Measurements from ENCODE around the gene KCNJ9.
"Not testable (repeated sequence)": the region's sequence is repeated elsewhere in the genome, so short reads cannot be mapped to it uniquely, and the experiment has no call there.

The KCNJ9 gene

DNA sequence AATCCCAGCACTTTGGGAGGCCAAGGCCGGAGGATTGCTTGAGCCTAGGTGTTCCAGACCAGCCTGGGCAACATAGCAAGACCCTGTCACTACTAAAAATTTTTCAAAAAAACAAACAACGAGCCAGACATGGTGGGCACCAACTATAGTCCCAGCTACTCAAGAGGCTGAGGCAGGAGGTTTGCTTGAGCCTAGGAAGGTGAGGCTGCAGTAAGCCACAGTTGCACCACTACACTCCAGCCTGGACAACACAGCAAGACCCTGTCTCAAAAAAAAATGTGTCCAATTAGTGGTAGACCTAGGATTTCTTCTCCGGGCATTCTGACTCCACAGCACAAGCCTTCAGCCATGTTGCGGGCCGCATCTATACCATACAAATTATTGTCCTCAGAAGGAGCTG, 23.8 kb downstream of the KCNJ9 start:
- no peak for DNase-seq

DNA sequence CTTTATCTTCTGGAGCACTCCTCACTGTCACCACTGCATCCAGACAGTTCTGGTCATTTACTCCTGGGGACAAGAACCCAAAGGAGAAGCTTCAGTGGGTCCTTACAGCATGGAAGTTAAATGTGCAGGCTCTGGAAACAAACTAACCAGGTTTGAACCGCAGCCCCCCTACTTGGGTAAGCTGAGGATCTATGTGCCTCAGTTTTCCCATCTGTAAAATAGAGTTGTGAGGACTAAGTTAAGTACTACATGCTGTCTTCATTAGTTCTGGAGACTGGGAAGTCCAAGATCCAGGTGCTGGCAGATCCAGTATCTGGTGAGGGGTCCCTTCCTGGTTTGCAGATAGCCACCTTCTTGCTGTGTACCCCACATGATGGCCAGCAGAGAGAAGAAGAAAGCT, 26.2 kb downstream of the KCNJ9 start:
- DNase-seq, result no peak

DNA sequence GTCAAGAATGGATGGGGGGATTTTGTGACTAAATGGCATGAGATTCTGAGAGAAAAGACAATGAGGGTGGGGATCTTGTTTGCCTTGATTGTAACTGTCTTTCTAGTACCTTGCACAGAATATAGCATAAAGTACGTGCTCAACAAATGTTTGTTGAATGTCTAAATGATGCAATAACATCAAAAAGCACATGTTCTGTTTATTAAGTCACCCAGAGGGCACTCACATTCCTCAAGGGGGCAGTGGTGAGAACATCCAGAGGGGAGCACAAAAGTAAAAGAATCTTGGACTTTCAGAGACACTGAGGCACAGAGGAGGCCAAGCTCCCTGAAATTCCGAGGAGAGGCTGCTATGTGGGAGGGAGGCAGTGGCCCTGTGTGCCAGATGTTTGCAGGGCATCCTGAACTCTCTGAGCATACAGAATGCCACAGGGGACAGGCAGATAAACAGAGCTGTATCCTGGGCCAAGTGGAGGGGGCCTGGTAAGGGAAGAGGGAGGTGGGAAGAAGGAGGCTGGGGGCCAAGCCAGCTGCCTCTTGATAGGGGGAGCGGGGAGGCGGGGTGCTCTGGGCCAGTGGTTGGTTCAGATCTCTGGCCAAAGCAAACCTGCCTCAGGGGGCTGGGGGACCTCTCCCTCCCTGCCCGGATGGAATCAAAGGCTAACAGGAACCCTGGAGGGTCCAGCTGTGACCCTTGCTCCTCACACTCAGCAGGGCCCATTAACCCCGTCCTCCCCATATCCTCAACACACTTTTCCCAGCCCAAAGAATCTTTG, 27.7 kb downstream of the KCNJ9 start:
- no peak for DNase-seq

DNA sequence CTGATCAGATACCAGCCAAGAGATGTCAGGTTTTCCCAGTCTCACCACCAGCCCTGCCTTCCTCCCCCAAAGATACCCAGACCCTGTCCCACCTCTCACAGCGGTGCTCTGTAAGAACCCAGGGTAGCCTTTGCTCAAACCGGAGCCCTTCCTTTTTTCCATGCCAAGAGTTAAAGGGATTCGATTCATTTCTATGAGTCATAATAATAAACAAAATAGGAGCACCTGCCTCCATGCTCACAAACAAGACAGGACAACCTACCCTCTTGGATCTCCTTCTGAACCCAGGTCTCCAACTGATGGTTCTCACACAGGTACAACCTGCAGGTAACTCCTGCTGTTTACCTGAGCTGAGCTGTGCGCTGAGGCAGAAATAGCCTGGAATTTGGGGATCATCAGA, 28.3 kb downstream of the KCNJ9 start:
- no peak for DNase-seq

DNA sequence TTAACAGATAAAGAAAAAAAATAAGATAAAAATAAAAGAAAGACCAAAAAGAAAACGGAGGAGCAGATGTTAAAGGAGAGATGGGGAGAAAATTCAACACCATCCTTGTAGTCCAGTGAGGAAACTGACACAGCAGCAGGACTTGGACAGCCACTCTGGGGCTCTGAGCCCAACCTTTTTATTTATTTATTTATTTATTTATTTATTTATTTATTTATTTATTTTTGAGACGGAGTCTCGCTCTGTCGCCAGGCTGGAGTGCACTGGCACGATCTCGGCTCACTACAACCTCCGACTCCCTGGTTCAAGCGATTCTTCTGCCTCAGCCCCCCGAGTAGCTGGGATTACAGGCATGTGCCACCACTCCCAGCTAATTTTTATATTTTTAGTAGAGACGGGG, 30.1 kb downstream of the KCNJ9 start:
- DNase-seq, result not testable (repeated sequence)

DNA sequence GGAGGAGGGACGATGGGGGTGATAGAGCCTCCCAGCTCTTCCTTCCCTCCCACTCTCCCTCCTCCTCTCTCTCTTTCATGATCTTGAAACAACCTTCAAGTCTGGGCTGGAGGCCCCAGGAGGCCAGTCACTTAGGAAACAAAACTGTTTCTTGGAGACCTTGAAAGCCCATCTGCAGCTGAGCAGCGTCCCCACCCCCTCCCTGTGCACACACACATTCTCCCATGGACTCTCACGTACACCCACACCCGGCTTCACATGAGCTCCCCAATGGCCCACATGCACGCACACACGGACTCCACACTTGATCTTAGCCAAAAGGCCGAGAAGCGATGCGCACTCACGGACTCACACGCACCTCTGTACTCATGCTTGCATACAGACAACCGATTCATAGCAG, 31.0 kb downstream of the KCNJ9 start:
- no peak for DNase-seq

DNA sequence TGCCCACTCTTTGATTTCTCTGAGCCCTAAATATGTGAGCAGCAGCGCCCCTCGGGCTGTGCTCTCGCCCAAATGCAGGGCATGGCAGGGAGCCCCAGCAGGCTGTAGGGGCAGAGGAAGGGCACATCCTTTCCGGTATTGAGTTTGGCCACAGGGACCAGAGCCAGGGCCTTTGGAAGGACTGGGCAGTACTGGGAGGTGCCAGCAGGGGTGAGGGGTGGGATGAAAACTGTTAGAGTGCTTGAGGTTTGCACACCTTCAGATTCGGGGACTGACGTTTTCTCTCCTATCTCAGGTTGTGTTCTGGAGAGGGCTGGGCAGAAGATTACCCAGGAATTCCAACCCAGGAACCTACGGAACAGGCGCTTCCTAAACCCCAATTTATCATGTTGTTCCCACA, 32.1 kb downstream of the KCNJ9 start:
- DNase-seq, result no peak

DNA sequence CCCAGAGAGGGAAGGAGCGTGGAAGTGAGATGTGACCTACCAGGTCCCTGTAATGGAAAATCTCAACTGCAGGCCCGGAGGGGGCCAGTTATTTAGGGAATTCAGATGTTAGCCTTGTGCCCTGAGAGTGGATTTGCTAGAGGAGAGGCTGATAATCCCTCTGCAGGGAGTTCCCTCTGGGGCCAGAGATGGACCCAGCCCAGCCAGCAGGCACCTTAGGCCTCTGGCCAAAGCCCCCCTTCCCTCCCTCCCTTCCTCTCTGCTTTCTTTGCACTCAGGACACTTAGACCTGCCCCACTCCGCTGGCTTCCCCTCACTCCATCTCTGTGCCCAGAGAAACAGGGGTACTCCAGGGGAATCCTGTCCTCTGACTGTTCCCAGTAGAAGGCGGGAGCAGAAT, 32.7 kb downstream of the KCNJ9 start:
- DNase-seq, result no peak

DNA sequence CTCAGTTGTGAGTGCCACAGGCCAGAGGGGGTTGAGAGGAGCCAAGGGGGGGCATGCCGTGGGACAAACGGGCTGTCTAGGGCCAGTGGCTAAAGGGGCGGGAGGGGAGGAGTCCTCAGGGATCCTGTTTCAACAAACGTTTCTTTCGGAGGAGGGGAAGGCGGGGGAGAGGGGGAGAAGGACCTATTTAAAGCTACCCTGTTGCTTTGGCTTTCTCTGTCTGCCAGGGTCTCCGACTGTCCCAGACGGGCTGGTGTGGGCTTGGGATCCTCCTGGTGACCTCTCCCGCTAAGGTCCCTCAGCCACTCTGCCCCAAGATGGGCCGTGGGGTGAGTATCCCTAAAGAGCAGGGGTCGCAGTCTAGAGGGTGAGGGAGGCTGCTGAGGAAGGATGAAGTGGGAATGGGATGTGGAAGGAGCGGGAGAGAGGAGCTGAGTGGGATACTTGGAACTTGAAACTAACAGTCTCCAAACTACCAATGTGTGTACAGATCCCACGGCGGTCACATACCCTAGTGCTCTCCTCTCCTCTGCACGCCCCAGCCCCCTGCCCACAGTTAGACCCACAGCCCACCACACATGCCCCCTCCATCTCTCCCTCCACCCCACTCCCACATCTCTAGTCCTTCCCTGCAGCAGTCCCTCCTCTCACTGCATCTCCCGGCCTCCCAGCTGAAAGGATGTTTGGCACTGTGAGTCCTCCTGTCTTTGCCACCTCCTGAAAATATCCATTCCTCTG, 34.4 kb downstream of the KCNJ9 start, which contains the start of gene ATP1A2:
TSS of gene ATP1A2 (plus strand) at position 215 of the 738 bp plus-strand sequence. CDS start at position 318, 103 bp downstream.
- no peak for DNase-seq

DNA sequence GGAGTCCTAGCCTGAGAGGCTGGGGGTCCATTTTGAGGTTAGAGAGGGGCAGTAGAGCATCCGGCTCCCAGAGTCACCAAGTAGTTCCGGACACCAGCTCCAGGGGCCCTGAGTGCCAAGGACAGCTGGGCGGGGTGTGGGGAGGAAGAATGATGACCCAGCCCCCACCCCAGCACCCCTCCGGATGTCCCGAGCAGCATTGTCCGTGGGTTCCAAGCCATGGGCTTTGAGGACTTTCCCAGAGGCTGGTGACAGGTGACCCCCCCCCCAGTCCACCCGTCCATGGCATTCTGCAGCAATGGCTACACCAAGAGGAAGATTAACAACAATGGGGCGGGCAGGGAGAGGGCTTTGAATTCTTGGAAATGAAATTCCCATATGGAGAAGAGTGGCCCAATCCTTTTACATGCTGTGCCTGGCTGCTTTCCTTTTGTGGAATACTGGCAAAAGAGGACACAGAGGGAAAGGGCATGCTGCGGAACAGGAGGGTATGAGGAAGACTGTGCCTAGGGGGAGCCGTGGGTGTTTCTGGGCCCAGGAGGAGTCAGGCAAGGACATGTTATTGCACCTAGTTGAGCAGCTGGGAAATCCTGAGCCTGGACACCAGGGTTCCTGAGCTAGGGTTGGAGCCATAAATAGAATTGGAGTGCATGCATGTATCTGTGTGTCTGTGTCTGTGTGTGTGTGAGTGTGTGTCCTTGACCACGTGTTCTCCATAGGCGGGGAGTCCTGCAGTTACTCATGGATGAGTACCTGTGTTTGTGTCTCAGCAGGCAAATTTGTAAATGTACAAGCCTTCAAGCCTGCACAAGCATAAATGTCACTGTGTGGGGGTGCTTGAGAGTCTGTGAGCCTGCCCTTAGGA, 35.2 kb downstream of the KCNJ9 start:
- DNase-seq, result no peak

DNA sequence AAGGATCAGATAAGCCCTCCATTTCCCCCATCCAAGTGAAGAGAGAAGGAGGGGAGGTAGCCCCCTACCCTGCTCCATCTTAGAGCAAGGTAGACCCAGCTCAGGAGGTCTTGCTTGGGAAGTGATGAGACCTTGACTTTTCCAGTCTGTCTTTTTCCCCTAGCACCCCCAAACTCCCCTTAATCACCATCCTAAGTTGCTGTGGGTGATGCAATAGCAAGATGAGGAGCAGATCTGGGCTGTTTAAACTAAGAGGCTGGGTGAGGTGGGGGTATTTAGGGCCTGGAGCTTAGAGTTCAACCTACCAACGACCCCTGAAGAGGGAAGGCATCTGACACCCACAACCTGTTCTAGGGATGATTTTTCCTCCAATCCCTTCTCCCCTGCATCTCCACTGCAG, 36.0 kb downstream of the KCNJ9 start:
- DNase-seq, result no peak

DNA sequence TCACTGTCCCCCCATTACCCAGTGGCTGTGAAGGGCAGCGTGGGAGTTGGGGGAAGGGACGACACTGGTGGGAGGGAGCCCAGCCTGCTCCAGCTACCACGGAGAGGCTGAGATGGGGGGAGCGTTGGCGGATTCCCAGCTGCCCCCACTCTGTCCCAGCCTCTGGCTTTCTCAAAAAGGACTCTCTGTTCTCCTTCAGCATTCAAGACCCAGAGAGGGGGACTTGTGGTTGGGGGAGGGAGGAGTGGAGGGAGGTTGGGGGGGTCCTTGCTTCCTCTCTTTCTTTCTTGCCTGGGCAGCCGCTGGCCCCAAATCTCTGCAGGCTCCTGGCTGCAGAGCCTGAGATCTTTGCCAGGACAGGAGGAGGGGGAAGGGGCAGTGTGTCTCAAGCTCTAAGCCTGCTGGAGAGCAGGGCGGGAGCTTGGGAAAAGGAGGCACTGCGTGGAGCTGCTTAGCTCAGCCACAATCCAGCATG, 36.4 kb downstream of the KCNJ9 start:
- no peak for DNase-seq

DNA sequence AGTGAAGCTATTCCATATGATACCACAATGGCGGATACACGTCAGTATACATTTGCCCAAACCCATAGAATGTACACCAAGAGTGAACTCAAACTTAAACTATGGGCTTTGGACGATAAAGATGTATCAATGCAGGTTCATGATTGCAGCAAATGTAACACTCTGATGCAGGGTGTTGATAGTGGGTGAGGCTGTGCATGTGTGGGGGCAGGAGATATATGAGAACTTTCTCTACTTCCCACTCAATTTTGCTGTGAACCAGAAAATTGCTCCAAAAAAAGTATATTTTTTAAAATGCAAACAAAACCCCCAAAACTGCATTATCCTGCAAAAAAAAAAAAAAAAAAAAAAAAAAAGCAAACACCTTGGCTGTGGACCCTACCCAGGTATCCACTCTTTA, 37.6 kb downstream of the KCNJ9 start:
- no peak for DNase-seq

DNA sequence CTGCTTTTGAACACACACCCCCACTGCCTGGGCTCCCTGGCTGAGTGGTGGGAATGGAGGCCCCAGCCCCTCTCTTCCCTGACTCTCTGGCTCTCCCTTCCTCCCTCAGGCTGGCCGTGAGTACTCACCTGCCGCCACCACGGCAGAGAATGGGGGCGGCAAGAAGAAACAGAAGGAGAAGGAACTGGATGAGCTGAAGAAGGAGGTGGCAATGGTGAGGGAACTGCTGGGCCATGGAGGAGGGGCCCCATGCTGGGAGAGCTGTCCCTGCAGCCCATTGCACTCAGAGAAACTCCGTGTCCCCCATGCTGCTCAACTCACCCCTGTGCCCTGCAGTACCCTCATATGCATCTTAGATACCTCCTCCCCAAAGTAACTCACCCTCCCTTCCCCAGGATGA, 39.5 kb downstream of the KCNJ9 start:
- no peak for DNase-seq

DNA sequence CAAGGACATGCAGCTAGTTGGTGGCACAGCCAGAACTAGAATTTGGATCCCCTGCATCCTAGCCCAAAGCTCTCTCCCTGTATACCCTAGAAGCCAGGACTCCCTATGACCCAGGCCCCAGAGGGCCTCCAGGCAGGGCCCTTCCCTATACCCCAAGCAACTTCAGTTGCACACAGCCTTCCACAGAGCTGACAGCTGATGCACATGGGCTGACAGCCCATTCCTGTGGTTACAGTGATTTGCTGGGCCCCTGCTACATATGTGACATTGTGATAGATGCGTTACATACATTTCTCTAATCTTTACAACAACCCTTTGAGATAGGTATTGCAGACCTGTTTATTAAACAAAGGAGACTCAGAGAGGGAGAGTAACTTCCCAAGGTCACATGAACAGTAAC, 40.0 kb downstream of the KCNJ9 start:
- no peak for DNase-seq

DNA sequence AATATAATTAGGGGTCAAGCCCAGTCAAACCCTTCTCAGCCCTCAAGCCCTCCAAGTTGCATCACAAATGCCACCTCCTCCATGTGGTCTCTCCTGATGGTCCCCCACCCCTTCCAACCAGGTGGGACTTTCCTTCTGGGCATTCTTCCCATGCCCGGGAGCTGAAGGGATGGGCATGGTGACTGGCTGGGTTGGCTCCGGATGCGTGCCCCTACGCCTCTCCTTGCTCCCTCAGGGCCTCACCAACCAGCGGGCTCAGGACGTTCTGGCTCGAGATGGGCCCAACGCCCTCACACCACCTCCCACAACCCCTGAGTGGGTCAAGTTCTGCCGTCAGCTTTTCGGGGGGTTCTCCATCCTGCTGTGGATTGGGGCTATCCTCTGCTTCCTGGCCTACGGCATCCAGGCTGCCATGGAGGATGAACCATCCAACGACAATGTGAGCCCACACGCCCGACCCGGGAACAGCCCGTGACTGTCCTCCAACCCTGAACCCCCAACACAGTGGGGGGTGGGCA, 41.7 kb downstream of the KCNJ9 start:
- DNase-seq, result no peak

DNA sequence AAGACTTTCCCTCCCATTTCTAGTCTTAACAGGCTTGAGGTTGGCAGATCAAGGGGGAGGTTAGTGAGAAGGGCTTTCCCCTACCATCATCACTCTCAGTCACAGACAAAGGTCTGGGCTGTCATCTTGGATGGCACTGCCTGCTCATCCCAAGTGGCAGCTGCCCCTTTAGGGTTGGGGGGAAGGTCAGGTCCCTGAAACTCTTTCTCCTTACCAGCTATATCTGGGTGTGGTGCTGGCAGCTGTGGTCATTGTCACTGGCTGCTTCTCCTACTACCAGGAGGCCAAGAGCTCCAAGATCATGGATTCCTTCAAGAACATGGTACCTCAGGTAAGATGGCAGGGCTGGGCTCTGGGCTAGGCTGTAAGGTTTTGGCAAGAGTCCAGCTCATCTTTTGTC, 42.4 kb downstream of the KCNJ9 start:
- DNase-seq, result no peak

DNA sequence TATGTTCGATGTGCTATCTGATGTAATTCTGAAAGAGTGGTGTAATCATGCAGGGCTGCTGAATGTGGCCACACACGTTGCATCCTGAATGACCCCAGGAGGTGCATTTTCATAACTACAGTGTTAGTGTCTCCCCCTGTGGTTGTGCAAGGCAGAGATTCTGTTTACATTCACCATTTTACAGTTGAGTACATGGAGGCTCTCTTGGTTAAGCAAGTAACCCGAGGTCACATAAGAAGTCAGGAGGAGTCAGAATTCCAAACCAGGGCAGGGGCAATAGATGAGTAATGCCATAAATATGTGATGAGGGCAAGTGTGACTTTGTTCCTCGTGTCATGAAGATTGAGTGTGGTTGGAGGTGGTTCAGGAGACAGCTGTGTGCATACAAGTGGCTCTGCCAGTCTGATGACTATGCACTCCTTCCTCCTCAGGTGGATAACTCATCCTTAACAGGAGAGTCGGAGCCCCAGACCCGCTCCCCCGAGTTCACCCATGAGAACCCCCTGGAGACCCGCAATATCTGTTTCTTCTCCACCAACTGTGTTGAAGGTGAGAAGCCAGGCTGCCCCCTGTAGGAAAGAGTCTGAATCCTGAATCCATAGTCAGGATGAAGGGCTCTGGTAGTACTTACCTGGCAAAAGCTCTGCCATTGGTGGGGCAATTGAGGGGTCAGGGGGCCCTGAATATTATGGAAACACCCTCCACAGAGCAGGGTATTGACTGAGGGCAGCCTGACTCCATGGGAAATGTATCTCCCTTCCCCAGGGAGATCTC, 43.6 kb downstream of the KCNJ9 start:
- no peak for DNase-seq

DNA sequence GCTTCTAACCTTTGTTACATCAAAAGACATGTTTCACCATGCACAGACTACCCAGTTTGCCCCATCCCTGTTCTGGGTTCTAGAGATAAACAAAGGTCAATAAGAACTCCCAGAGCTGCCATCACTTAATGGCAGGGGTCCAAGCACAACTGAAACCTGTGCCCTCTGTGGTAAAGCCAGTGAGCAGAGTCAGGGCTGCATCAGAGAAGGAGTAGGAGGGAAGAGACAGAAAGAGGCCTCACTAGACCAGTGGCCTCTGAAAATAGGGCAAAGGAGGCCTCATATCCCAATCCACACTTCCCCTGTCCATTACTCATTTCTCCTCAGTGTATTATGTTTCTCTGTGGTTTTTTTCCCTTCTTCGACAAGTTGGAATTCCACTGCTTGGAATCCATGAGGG, 44.4 kb downstream of the KCNJ9 start:
- no peak for DNase-seq

DNA sequence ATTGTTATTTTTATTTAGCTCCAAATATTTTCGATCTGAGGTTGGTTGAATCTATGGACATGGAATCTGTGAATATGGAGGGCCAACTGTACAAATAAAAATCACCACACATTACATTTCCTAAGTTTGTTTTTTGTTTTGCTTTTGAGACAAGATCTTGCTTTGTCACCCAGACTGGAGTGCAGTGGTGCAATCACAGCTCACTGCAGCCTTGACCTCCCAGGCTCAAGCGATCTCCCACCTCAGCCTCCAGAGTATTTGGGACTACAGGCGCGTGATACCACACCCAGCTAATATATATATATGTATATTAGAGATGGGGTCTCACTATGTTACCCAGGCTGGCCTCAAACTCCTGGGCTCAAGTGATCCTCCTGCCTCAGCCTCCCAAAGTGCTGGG, 45.0 kb downstream of the KCNJ9 start:
- not testable (repeated sequence) for DNase-seq

DNA sequence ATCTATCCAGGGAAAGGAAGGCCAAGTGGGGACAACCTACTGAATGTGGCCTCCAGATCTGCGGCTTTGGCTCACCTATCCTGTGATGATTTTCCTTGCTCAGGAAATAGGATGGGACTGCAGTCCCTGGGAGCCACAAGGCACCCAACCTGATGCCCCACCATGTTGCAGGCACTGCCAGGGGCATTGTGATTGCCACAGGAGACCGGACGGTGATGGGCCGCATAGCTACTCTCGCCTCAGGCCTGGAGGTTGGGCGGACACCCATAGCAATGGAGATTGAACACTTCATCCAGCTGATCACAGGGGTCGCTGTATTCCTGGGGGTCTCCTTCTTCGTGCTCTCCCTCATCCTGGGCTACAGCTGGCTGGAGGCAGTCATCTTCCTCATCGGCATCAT, 46.0 kb downstream of the KCNJ9 start:
- no peak for DNase-seq

DNA sequence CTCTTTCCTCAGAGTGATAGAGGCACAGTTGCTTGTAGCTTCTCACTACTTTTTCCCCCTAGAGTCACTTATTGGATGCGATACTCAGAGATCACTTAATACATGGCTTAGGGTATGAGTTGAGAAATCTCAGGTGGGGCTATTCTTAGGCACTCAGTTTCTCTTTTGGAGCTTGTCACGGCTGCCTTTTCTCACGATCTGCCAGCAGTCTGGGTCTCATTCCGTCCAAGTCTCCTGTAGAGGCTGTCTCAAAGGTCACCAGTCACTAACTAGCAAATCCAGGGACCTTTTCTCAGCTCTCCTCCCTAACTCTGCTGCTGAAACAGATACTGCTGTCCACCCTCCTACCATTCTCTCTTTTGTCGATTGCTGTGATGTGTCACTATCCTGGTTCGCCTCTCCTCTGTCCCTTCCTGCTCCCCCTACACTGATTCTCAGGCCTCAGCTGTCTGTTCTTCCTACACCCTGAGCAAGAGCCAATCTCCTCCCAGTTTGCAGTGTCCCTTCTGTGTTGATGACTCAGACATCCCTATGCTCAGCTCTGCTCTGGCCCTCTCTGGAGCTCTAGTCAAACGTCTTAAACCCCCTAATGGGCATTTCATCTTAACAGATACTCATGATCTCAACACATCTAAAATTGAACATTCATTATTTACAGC, 46.7 kb downstream of the KCNJ9 start:
- DNase-seq, result no peak
